H9 (cell line): ENCODE measurements around the gene PPFIBP1. TPM values are rescaled to one million over a fixed set of nuclear protein-coding genes. Genes with fewer than 3 reads are reported as not detected.

Experiments used
- DNase-seq: peaks from one replicate; pipeline ENCODE4 v3.0.0-alpha.2; 2017
- H2AFZ ChIP-seq: one replicate; pipeline ENCODE4 v1.6.1; 2013; ENCODE audit warnings: mild to moderate bottlenecking, low read length, control low read depth, moderate library complexity
- H2AK5ac ChIP-seq: 2 replicates; pipeline ENCODE4 v1.6.1; 2013; ENCODE audit warnings: low read length, control low read depth, mixed read lengths; ENCODE audit not compliant: insufficient read length
- H2BK120ac ChIP-seq: one replicate; pipeline ENCODE4 v1.6.1; 2013; ENCODE audit warnings: low read depth, mild to moderate bottlenecking, low read length, control low read depth, inconsistent platforms; ENCODE audit not compliant: poor library complexity, severe bottlenecking
- H2BK12ac ChIP-seq: 2 replicates; pipeline ENCODE4 v1.6.1; 2013; ENCODE audit warnings: low read length, control low read depth, mixed read lengths, low read depth; ENCODE audit not compliant: insufficient read length
- H2BK15ac ChIP-seq: 2 replicates; pipeline ENCODE4 v1.6.1; 2013; ENCODE audit warnings: low read depth, low read length, control low read depth
- H2BK20ac ChIP-seq: one replicate; pipeline ENCODE4 v1.6.1; 2013; ENCODE audit warnings: low read depth, mild to moderate bottlenecking, low read length, control low read depth, inconsistent platforms; ENCODE audit not compliant: poor library complexity, severe bottlenecking
- H2BK5ac ChIP-seq: 2 replicates; pipeline ENCODE4 v1.6.1; 2013; ENCODE audit warnings: low read length, control low read depth, mixed read lengths; ENCODE audit not compliant: insufficient read length
- H3K14ac ChIP-seq: 2 replicates; pipeline ENCODE4 v1.6.1; 2013; ENCODE audit warnings: low read length, control low read depth; ENCODE audit not compliant: insufficient read depth
- H3K18ac ChIP-seq: 2 replicates; pipeline ENCODE4 v1.6.1; 2013; ENCODE audit warnings: low read depth, mild to moderate bottlenecking, mixed read lengths, low read length, control low read depth; ENCODE audit not compliant: insufficient read length
- H3K23ac ChIP-seq: 2 replicates; pipeline ENCODE4 v1.6.1; 2013; ENCODE audit warnings: low read length, control low read depth, mixed read lengths, low read depth; ENCODE audit not compliant: insufficient read length
- H3K23me2 ChIP-seq: 2 replicates; pipeline ENCODE4 v1.6.1; 2013; ENCODE audit warnings: low read depth, mild to moderate bottlenecking, mixed read lengths, low read length, control low read depth; ENCODE audit not compliant: insufficient read length, poor library complexity, severe bottlenecking
- H3K27ac ChIP-seq: 2 replicates; pipeline ENCODE4 v1.5.1; 2013; ENCODE audit warnings: low read length, control low read depth, mixed read lengths, low read depth; ENCODE audit not compliant: insufficient read length
- H3K27me3 ChIP-seq: 2 replicates; pipeline ENCODE4 v1.6.1; 2013; ENCODE audit warnings: low read length, control low read depth, inconsistent platforms; ENCODE audit not compliant: insufficient read depth
- H3K4ac ChIP-seq: 2 replicates; pipeline ENCODE4 v1.6.1; 2013; ENCODE audit warnings: low read depth, mild to moderate bottlenecking, control low read depth, inconsistent platforms, low read length, moderate library complexity
- H3K4me1 ChIP-seq: 2 replicates; pipeline ENCODE4 v1.6.1; 2013; ENCODE audit warnings: low read length, control low read depth, inconsistent platforms; ENCODE audit not compliant: insufficient read depth
- H3K4me2 ChIP-seq: 2 replicates; pipeline ENCODE4 v1.6.1; 2013; ENCODE audit warnings: low read length, control low read depth, mixed read lengths; ENCODE audit not compliant: insufficient read length, insufficient read depth
- H3K56ac ChIP-seq: 2 replicates; pipeline ENCODE4 v1.6.1; 2013; ENCODE audit warnings: low read depth, mild to moderate bottlenecking, mixed read lengths, low read length, control low read depth; ENCODE audit not compliant: insufficient read length
- H3K79me1 ChIP-seq: 2 replicates; pipeline ENCODE4 v1.6.1; 2013; ENCODE audit warnings: low read depth, mild to moderate bottlenecking, moderate library complexity, low read length, control low read depth, inconsistent platforms; ENCODE audit not compliant: insufficient read depth, poor library complexity, severe bottlenecking
- H3K79me2 ChIP-seq: 2 replicates; pipeline ENCODE4 v1.6.1; 2013; ENCODE audit warnings: low read length, control low read depth, inconsistent platforms; ENCODE audit not compliant: insufficient read depth
- H3K9ac ChIP-seq: 2 replicates; pipeline ENCODE4 v1.6.1; 2013; ENCODE audit warnings: low read length, control low read depth, mixed read lengths; ENCODE audit not compliant: insufficient read length; ENCODE audit errors: extremely low read depth
- H3K9me3 ChIP-seq: one replicate; pipeline ENCODE4 v1.6.1; 2013; ENCODE audit warnings: low read depth, low read length, inconsistent platforms; ENCODE audit not compliant: control insufficient read depth
- H3T11ph ChIP-seq: one replicate; pipeline ENCODE4 v1.6.1; 2013; ENCODE audit warnings: mild to moderate bottlenecking, low read length, control low read depth, inconsistent platforms
- H4K20me1 ChIP-seq: one replicate; pipeline ENCODE4 v1.6.1; 2013; ENCODE audit not compliant: control insufficient read depth, insufficient read length, insufficient read depth
- H4K5ac ChIP-seq: 2 replicates; pipeline ENCODE4 v1.6.1; 2013; ENCODE audit warnings: low read depth, mild to moderate bottlenecking, mixed read lengths, low read length, control low read depth; ENCODE audit not compliant: insufficient read length
- H4K8ac ChIP-seq: replicated peaks from 2 replicates; pipeline ENCODE4 v1.6.1; 2013; ENCODE audit warnings: low read length, control low read depth, mixed read lengths, low read depth; ENCODE audit not compliant: insufficient read length
- H4K91ac ChIP-seq: 2 replicates; pipeline ENCODE4 v1.6.1; 2013; ENCODE audit warnings: low read depth, mild to moderate bottlenecking, moderate library complexity, mixed read lengths, low read length, control low read depth; ENCODE audit not compliant: insufficient read length
- H3K27ac Mint-ChIP-seq, 3 experiments: 2 replicates in 2 of 3; 3 replicates in 1 of 3; pipeline ENCODE4 v1.8.0; 2020 to 2021; ENCODE audit warnings: mixed read lengths in 3 of 3, mild to moderate bottlenecking in 1 of 3, moderate library complexity in 1 of 3
- H3K27me3 Mint-ChIP-seq: 2 replicates; pipeline ENCODE4 v1.8.0; 2021; ENCODE audit warnings: low read depth, mild to moderate bottlenecking, moderate library complexity, mixed read lengths
- H3K36me3 Mint-ChIP-seq, 3 experiments: 2 replicates in 2 of 3; 3 replicates in 1 of 3; pipeline ENCODE4 v1.8.0; 2020 to 2021; ENCODE audit warnings: low read depth in 3 of 3, mixed read lengths in 3 of 3; ENCODE audit not compliant: insufficient read depth in 1 of 3
- H3K4me1 Mint-ChIP-seq, 2 experiments: 2 replicates each; pipeline ENCODE4 v1.8.0; 2020; ENCODE audit warnings: mixed read lengths in 2 of 2
- H3K4me3 Mint-ChIP-seq, 2 experiments: 2 replicates in 1 of 2; 3 replicates in 1 of 2; pipeline ENCODE4 v1.8.0; 2020 to 2021; ENCODE audit warnings: mild to moderate bottlenecking in 2 of 2, mixed read lengths in 2 of 2, moderate library complexity in 1 of 2
- H3K9me3 Mint-ChIP-seq, 2 experiments: 2 replicates in 1 of 2; 3 replicates in 1 of 2; pipeline ENCODE4 v1.8.0; 2020; ENCODE audit warnings: mild to moderate bottlenecking in 2 of 2, mixed read lengths in 2 of 2, moderate library complexity in 1 of 2
- CTCF ChIP-seq: fragments of 200-600 bp; sonication (generic); conservative IDR thresholded peaks from 3 replicates; pipeline ENCODE4 v1.8.0; 2021; ENCODE audit warnings: antibody characterized with exemption, mild to moderate bottlenecking
- WGBS: extraction: QIAGEN DNeasy Blood & Tissue Kit; methylation state at CpG from one replicate; pipeline ENCODE4 v1.1.7; 2013; ENCODE audit warnings: missing lambda C conversion rate, low lambda C conversion rate, mixed read lengths; ENCODE audit not compliant: insufficient read length; ENCODE audit errors: extremely low coverage; 5-methylcytosine and 5-hydroxymethylcytosine counted together
- long read RNA-seq: library from polyadenylated mRNA; unstranded; transcript quantifications from one replicate; pipeline ENCODE4 v2.0.0, GENCODE V29; 2020
- total RNA-seq: library from RNA; stranded (reverse); gene quantifications from 2 replicates; pipeline ENCODE4 v1.2.1, GENCODE V29; 2021

PPFIBP1 gene
- total RNA-seq: 28.7 and 29.2 TPM in 2 replicates
- long read RNA-seq, partial matches to known transcripts: 31 of 50 reads
- long read RNA-seq, other reads (novel, unspliced or antisense): 15 of 50 reads

GRCh38 chr12:27523642-27524493 lies at the start of gene PPFIBP1:
Gene PPFIBP1 (plus strand): TSS chr12:27524206. CDS start chr12:27633397, 109,191 bp downstream.
- DNase-seq: peak; percentile 100
- H2AK5ac ChIP-seq: no peak within 1 kb of the TSS
- no peak within 1 kb of the TSS for H2BK20ac ChIP-seq
- Mint-ChIP-seq H3K4me3 (peak within 1 kb of the TSS; percentile 87 to 91), H3K36me3 (peaks cover 0 to 1% (median 0%) of the 10 kb centered on the region in 3 experiments; a peak in 1 of 7 replicates), H3K27ac (peak within 1 kb of the TSS; percentile 94 to 99 (median 95)), H3K9me3 (no peaks in the 10 kb centered on the region), H3K4me1 (peaks cover 38 to 42% of the 10 kb centered on the region in 2 experiments), H3K27me3 (peaks cover 26% of the 10 kb centered on the region)
- no peak within 1 kb of the TSS for H2BK15ac ChIP-seq
- H3K4me2 ChIP-seq: peak within 1 kb of the TSS; percentile 79
- peak within 1 kb of the TSS; percentile 78 for H3T11ph ChIP-seq
- H2BK12ac ChIP-seq: no peak within 1 kb of the TSS
- peak within 1 kb of the TSS; percentile 69 for H4K5ac ChIP-seq
- peaks cover 18% of the 10 kb centered on the region for H3K23me2 ChIP-seq
- H4K91ac ChIP-seq: no peak within 1 kb of the TSS
- peak within 1 kb of the TSS; percentile 80 for H3K9ac ChIP-seq
- H3K79me2 ChIP-seq: 0 out of 2 replicates have a peak, but pooled peaks cover 2% of the 10 kb centered on the region
- no CpG with 5 or more reads among the region's 41 CpGs for WGBS
- no peaks in the 10 kb centered on the region for H3K79me1 ChIP-seq
- H3K56ac ChIP-seq: no peak within 1 kb of the TSS
- H3K14ac ChIP-seq: peak within 1 kb of the TSS; percentile 95; the same call in 1 of the 2 replicates
- H4K8ac ChIP-seq: no peak within 1 kb of the TSS
- H3K18ac ChIP-seq: peak within 1 kb of the TSS; percentile 93
- peak within 1 kb of the TSS; percentile 24 for H2BK5ac ChIP-seq
- no peaks in the 10 kb centered on the region for H3K9me3 ChIP-seq
- H4K20me1 ChIP-seq: no peaks in the 10 kb centered on the region
- peaks cover 10% of the 10 kb centered on the region; the same call in 1 of the 2 replicates for H3K4me1 ChIP-seq
- peak within 1 kb of the TSS; percentile 74 for H2BK120ac ChIP-seq
- peak; percentile 37; the same call in 2 of the 3 replicates for TF ChIP-seq CTCF
- H3K4ac ChIP-seq: no peak within 1 kb of the TSS; the same call in 1 of the 2 replicates
- H2AFZ ChIP-seq: peak within 1 kb of the TSS; percentile 61
- no peaks in the 10 kb centered on the region for H3K27me3 ChIP-seq
- peak within 1 kb of the TSS; percentile 69 for H3K27ac ChIP-seq
- no peak within 1 kb of the TSS for H3K23ac ChIP-seq
